ENCODE measurements around the gene SGPL1. TPM values are rescaled to one million over a fixed set of nuclear protein-coding genes. Genes with fewer than 3 reads are reported as not detected.

SGPL1 gene
- total RNA-seq, 1 experiment from 2014 or later, result 69.4 TPM

DNA sequence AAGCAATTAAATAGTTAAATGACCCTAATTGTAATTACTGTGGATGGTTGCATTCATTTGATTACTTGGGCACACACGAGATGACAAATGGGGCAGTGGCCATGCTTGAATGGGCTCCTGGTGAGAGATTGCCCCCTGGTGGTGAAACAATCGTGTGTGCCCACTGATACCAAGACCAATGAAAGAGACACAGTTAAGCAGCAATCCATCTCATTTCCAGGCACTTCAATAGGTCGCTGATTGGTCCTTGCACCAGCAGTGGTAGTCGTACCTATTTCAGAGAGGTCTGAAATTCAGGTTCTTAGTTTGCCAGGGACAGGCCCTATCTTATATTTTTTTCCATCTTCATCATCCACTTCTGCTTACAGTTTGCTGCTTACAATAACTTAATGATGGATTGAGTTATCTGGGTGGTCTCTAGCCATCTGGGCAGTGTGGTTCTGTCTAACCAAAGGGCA is 64.4 kb downstream of the SGPL1 start:
- H3K36me3 ChIP-seq (ENCODE audit: control insufficient read depth in 1 of 2, insufficient read depth in 2 of 2, low read length in 2 of 2), result peaks cover 16 to 21% of the 10 kb centered on the region in 2 experiments
- peaks cover 2% of the 10 kb centered on the region; the same call in 1 of the 2 replicates for H3K79me2 ChIP-seq (ENCODE audit: insufficient read depth, low read length)
- ChIA-PET CTCF (no interaction called here), RAD21 (ENCODE audit: low non-redundant PET in 1 of 2, low total read pairs in 2 of 2, uncharacterized antibody in 2 of 2, unreplicated experiment in 2 of 2) (no interaction called here), POLR2A (no interaction called here)
- H3K9me2 ChIP-seq (ENCODE audit: insufficient read depth), result no peaks in the 10 kb centered on the region
- peak; percentile 68 for DNase-seq (ENCODE audit: low read depth, low spot score)
- intact Hi-C loops (cut with micrococcal nuclease), result loop anchor here (1.0 to 5.0 kb wide), 6 partner anchors 65 to 418 kb away; partner anchors contain the start of gene SGPL1
- H3K4me3 ChIP-seq (replicated peaks in 1 of 2; ENCODE audit: low read depth in 1 of 2, low read length in 2 of 2), result no peak overlapping the region
- TF ChIP-seq POLR2A (IDR thresholded peaks at IDR 0.05; ENCODE audit: borderline replicate concordance, extremely low read depth, insufficient read depth, insufficient read length), result no peak
- TF ChIP-seq RAD21 (IDR thresholded peaks at IDR 0.05; ENCODE audit: low read depth), result peak; percentile 92
- TF ChIP-seq SP1 (IDR thresholded peaks at IDR 0.05; ENCODE audit: low read depth), result no peak
- TF ChIP-seq, protein P1, sequence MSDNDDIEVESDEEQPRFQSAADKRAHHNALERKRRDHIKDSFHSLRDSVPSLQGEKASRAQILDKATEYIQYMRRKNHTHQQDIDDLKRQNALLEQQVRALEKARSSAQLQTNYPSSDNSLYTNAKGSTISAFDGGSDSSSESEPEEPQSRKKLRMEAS (IDR thresholded peaks at IDR 0.05), result peak; percentile 25; the same call in 1 of the 2 replicates
- TF ChIP-seq, protein P2, sequence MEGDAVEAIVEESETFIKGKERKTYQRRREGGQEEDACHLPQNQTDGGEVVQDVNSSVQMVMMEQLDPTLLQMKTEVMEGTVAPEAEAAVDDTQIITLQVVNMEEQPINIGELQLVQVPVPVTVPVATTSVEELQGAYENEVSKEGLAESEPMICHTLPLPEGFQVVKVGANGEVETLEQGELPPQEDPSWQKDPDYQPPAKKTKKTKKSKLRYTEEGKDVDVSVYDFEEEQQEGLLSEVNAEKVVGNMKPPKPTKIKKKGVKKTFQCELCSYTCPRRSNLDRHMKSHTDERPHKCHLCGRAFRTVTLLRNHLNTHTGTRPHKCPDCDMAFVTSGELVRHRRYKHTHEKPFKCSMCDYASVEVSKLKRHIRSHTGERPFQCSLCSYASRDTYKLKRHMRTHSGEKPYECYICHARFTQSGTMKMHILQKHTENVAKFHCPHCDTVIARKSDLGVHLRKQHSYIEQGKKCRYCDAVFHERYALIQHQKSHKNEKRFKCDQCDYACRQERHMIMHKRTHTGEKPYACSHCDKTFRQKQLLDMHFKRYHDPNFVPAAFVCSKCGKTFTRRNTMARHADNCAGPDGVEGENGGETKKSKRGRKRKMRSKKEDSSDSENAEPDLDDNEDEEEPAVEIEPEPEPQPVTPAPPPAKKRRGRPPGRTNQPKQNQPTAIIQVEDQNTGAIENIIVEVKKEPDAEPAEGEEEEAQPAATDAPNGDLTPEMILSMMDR (IDR thresholded peaks at IDR 0.05 in 2 of 3, conservative IDR thresholded peaks at IDR 0.05 in 1 of 3; ENCODE audit: borderline replicate concordance in 1 of 3, insufficient read depth in 1 of 3, low read depth in 2 of 3, low read length in 2 of 3), result peak; percentile 85 to 96 (median 89); a peak in 5 of 6 replicates
- TF ChIP-seq SRF (IDR thresholded peaks at IDR 0.05; ENCODE audit: low read depth), result no peak
- H3K27me3 ChIP-seq (ENCODE audit: insufficient read depth, low read length), result no peaks in the 10 kb centered on the region
- no peak overlapping the region for H2AFZ ChIP-seq (ENCODE audit: low read depth, low read length, poor library complexity, severe bottlenecking)
- no peak overlapping the region for H3K9ac ChIP-seq (ENCODE audit: low read length)
- no peak overlapping the region for H3K4me2 ChIP-seq (ENCODE audit: low read length)
- no peaks in the 10 kb centered on the region for H4K20me1 ChIP-seq (ENCODE audit: insufficient read depth)
- H3K27ac ChIP-seq (ENCODE audit: low read depth, low read length), result no peak overlapping the region
- H3K4me1 ChIP-seq (ENCODE audit: control insufficient read depth in 1 of 2, insufficient read depth in 2 of 2, low read length in 2 of 2), result no peaks in the 10 kb centered on the region
- ATAC-seq, result peak; percentile 95
- no peaks in the 10 kb centered on the region for H3K9me3 ChIP-seq (ENCODE audit: control insufficient read depth in 1 of 2, insufficient read depth in 1 of 2, low read depth in 1 of 2, low read length in 2 of 2)
- BruUV-seq (replicated peaks), result no TSS peak

DNA sequence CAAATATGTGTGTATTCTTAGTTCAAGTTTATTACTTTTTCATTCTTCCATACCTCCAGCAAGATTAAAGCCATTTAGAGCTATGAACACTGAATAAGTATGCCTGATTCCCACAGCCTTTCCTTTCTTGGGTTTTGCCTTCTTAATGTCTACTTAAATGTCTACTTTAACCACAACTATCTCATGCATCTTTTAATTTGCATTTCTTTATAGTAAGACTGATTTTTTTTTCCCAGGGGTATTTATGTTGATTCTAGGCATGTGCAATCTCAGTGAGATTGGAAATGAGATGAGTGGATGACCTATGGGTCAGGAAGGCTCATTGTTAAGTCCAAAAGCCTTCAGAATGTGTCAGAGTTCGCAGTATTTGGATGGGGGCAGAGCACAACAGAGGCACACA is 69.0 kb downstream of the SGPL1 start:
- TF ChIP-seq TCF7L2 (IDR thresholded peaks at IDR 0.05; ENCODE audit: borderline replicate concordance, extremely low read depth, insufficient read depth, insufficient read length) (no peak), FOSL1 (IDR thresholded peaks at IDR 0.05; ENCODE audit: low read depth) (no peak), SRF (IDR thresholded peaks at IDR 0.05; ENCODE audit: low read depth) (no peak), POLR2A (IDR thresholded peaks at IDR 0.05; ENCODE audit: borderline replicate concordance, extremely low read depth, insufficient read depth, insufficient read length) (no peak), SP1 (IDR thresholded peaks at IDR 0.05; ENCODE audit: low read depth) (no peak), RAD21 (IDR thresholded peaks at IDR 0.05; ENCODE audit: low read depth) (no peak)
- TF ChIP-seq, protein P1 (IDR thresholded peaks at IDR 0.05), result no peak
- no TSS peak for BruUV-seq (replicated peaks)
- ChIA-PET RAD21 (ENCODE audit: low non-redundant PET in 1 of 2, low total read pairs in 2 of 2, uncharacterized antibody in 2 of 2, unreplicated experiment in 2 of 2) (no interaction called here), POLR2A (no interaction called here), CTCF (no interaction called here)
- no peak overlapping the region for H3K4me3 ChIP-seq (replicated peaks in 1 of 2; ENCODE audit: low read depth in 1 of 2, low read length in 2 of 2)
- H3K27me3 ChIP-seq (ENCODE audit: insufficient read depth, low read length), result no peaks in the 10 kb centered on the region
- H3K9me3 ChIP-seq (ENCODE audit: control insufficient read depth in 1 of 2, insufficient read depth in 1 of 2, low read depth in 1 of 2, low read length in 2 of 2), result no peaks in the 10 kb centered on the region
- peaks cover 16 to 36% of the 10 kb centered on the region in 2 experiments for H3K36me3 ChIP-seq (ENCODE audit: control insufficient read depth in 1 of 2, insufficient read depth in 2 of 2, low read length in 2 of 2)
- no peak overlapping the region for H2AFZ ChIP-seq (ENCODE audit: low read depth, low read length, poor library complexity, severe bottlenecking)
- intact Hi-C loops (cut with micrococcal nuclease), result loop anchor here (5.0 kb wide), 1 partner anchor 422 kb away; no protein-coding TSS in a partner anchor
- H3K4me2 ChIP-seq (ENCODE audit: low read length), result no peak overlapping the region
- H3K27ac ChIP-seq (ENCODE audit: low read depth, low read length), result no peak overlapping the region
- DNase-seq (ENCODE audit: low read depth, low spot score) (no peak), ATAC-seq (no peak)
- H3K9me2 ChIP-seq (ENCODE audit: insufficient read depth), result no peaks in the 10 kb centered on the region
- peaks cover 45% of the 10 kb centered on the region for H3K79me2 ChIP-seq (ENCODE audit: insufficient read depth, low read length)
- peaks cover 13 to 27% of the 10 kb centered on the region in 2 experiments for H3K4me1 ChIP-seq (ENCODE audit: control insufficient read depth in 1 of 2, insufficient read depth in 2 of 2, low read length in 2 of 2)
- no peak overlapping the region for H3K9ac ChIP-seq (ENCODE audit: low read length)
- H4K20me1 ChIP-seq (ENCODE audit: insufficient read depth), result no peaks in the 10 kb centered on the region

Data from HCT116 (cell line).